GM12892 (cell line): ENCODE measurements around the gene CCZ1B.
"Not testable (repeated sequence)": the region's sequence is repeated elsewhere in the genome, so short reads cannot be mapped to it uniquely, and the experiment has no call there.

Experiments used
- DNase-seq: peaks from one replicate; pipeline ENCODE4 v3.0.0; 2011; ENCODE audit not compliant: insufficient read length
- FAIRE-seq: peaks from 2 replicates; lab custom pipeline; 2011; peaks lifted over from hg19 to GRCh38; lab: Jason Lieb, UNC

CCZ1B gene

GRCh38 chr7:6781581-6781980 is 44.5 kb downstream of the CCZ1B start:
- not testable (repeated sequence) for DNase-seq

GRCh38 chr7:6761186-6761585 is 64.9 kb downstream of the CCZ1B start:
- DNase-seq, FAIRE-seq: not testable (repeated sequence)

More at GRCh38 chr7:6781581-6781980, 44.5 kb downstream of the CCZ1B start:
- not testable (repeated sequence) for FAIRE-seq

- not testable (repeated sequence) for FAIRE-seq, DNase-seq
These were observed 72.1 kb downstream of the CCZ1B start, which contains the start of gene RSPH10B2 for GRCh38 chr7:6753964-6754363. Gene RSPH10B2, plus strand, starts transcription at chr7:6754103. Its CDS starts 3,575 bp downstream, at chr7:6757678.

GRCh38 chr7:6750173-6750572 is 75.9 kb downstream of the CCZ1B start:
- DNase-seq, FAIRE-seq: not testable (repeated sequence)

- not testable (repeated sequence) for FAIRE-seq, DNase-seq
These were observed 76.7 kb downstream of the CCZ1B start for GRCh38 chr7:6749335-6749734.
